GM23248 (cell line): ENCODE measurements around the gene MACC1. TPM values are rescaled to one million over a fixed set of nuclear protein-coding genes. Genes with fewer than 3 reads are reported as not detected.

Experiments
- DNase-seq: peaks from one replicate; pipeline ENCODE4 v3.0.0-alpha.2; 2015
- H2AFZ ChIP-seq: fragments of 200-600 bp; sonication (generic); 2 replicates; pipeline ENCODE4 v1.6.1; 2016; ENCODE audit warnings: antibody characterized with exemption
- H3F3A ChIP-seq: fragments of 200-600 bp; sonication (generic); 2 replicates; pipeline ENCODE4 v1.6.1; 2016; ENCODE audit warnings: mild to moderate bottlenecking, antibody characterized with exemption, mixed run types; ENCODE audit not compliant: insufficient read depth
- H3K27ac ChIP-seq: fragments of 200-600 bp; sonication (generic); 2 replicates; pipeline ENCODE4 v1.5.1; 2016; ENCODE audit warnings: mild to moderate bottlenecking
- H3K27me3 ChIP-seq: fragments of 200-600 bp; sonication (generic); replicated peaks from 2 replicates; pipeline ENCODE4 v1.6.1; 2016; ENCODE audit warnings: mild to moderate bottlenecking; ENCODE audit not compliant: insufficient read depth
- H3K36me3 ChIP-seq: fragments of 200-600 bp; sonication (generic); 2 replicates; pipeline ENCODE4 v1.6.1; 2016; ENCODE audit warnings: low read depth, mild to moderate bottlenecking
- H3K4me1 ChIP-seq: fragments of 200-600 bp; sonication (generic); 2 replicates; pipeline ENCODE4 v1.6.1; 2016; ENCODE audit warnings: mild to moderate bottlenecking; ENCODE audit not compliant: insufficient read depth
- H3K4me2 ChIP-seq: fragments of 200-600 bp; sonication (generic); one replicate; pipeline ENCODE4 v1.6.1; 2016; ENCODE audit warnings: mild to moderate bottlenecking; ENCODE audit not compliant: unreplicated experiment
- H3K4me3 ChIP-seq: fragments of 200-600 bp; sonication (generic); 2 replicates; pipeline ENCODE4 v1.5.1; 2016; ENCODE audit warnings: mild to moderate bottlenecking
- H3K79me2 ChIP-seq: fragments of 200-600 bp; sonication (generic); 2 replicates; pipeline ENCODE4 v1.6.1; 2016; ENCODE audit warnings: mild to moderate bottlenecking; ENCODE audit not compliant: insufficient read depth
- H3K9ac ChIP-seq: fragments of 200-600 bp; sonication (generic); 2 replicates; pipeline ENCODE4 v1.6.1; 2016; ENCODE audit warnings: mild to moderate bottlenecking
- H3K9me2 ChIP-seq: fragments of 200-600 bp; sonication (generic); 2 replicates; pipeline ENCODE4 v1.6.1; 2016; ENCODE audit warnings: mixed run types, mild to moderate bottlenecking, moderate library complexity; ENCODE audit not compliant: insufficient read depth
- H3K9me3 ChIP-seq: fragments of 200-600 bp; sonication (generic); one replicate; pipeline ENCODE4 v1.6.1; 2017; ENCODE audit warnings: low read depth
- H4K20me1 ChIP-seq: fragments of 200-600 bp; sonication (generic); 2 replicates; pipeline ENCODE4 v1.6.0; 2016; ENCODE audit not compliant: insufficient read depth
- EZH2 ChIP-seq: fragments of 200-600 bp; sonication (generic); IDR thresholded peaks from 2 replicates; pipeline ENCODE4 v1.6.1; 2018; ENCODE audit warnings: antibody characterized with exemption, mild to moderate bottlenecking; ENCODE audit not compliant: insufficient read depth, poor library complexity, severe bottlenecking
- EZH2phosphoT487 ChIP-seq: fragments of 200-600 bp; sonication (generic); IDR thresholded peaks from 2 replicates; pipeline ENCODE4 v1.6.1; 2018; ENCODE audit warnings: antibody characterized with exemption, moderate library complexity, mild to moderate bottlenecking, low read depth; ENCODE audit not compliant: insufficient read depth
- WGBS, 2 experiments: methylation state at CpG; one replicate each; pipeline ENCODE4 v1.1.6; 2015 to 2017; ENCODE audit warnings: low lambda C conversion rate in 2 of 2, low coverage in 1 of 2; ENCODE audit errors: missing lambda C conversion rate in 2 of 2; 5-methylcytosine and 5-hydroxymethylcytosine counted together
- in situ Hi-C: fragments of 300-500 bp; cut with MboI; formaldehyde crosslinking; loops from 2 replicates; pipeline ENCODE4 v1.15.0; 2020
- polyA plus RNA-seq: library from polyadenylated mRNA; unstranded; fragments of >200 nt; fragmentation: Nextera tagmentation; extraction: Ambion mirVana; gene quantifications from 2 replicates; pipeline ENCODE4 v1.2.1, GENCODE V29; 2016
- total RNA-seq: library from RNA; depleted of rRNA; stranded (reverse); fragments of >200 nt; shearing (Covaris generic); gene quantifications from 2 replicates; pipeline ENCODE4 v1.2.3, GENCODE V29; 2014

The MACC1 gene
- total and polyA plus RNA-seq, 2 experiments from 2014 or later = 0.05 to 0.11 TPM

GRCh38 chr7:20113427-20114027, 103.7 kb downstream of the MACC1 start:
- in situ Hi-C loops = no loop called here
- Histone ChIP-seq H3K9ac (no peak overlapping the region), H3K27ac (no peak overlapping the region), H4K20me1 (no peaks in the 10 kb centered on the region), H2AFZ (no peak overlapping the region), H3K4me3 (no peak overlapping the region), H3K4me2 (no peak overlapping the region), H3K4me1 (peaks cover 6% of the 10 kb centered on the region; the same call in 1 of the 2 replicates), H3K79me2 (no peaks in the 10 kb centered on the region), H3K9me2 (no peaks in the 10 kb centered on the region), H3K9me3 (no peaks in the 10 kb centered on the region), H3K27me3 (no peaks in the 10 kb centered on the region), H3F3A (no peaks in the 10 kb centered on the region), H3K36me3 (no peaks in the 10 kb centered on the region)
- TF ChIP-seq EZH2 (no peak), EZH2phosphoT487 (no peak)
- no peak for DNase-seq
- WGBS, 2 experiments = 71 to 72% methylated on average over 4 of the region's 4 CpGs

- H3K9ac ChIP-seq = no peak overlapping the region
- in situ Hi-C loops = no loop called here
- TF ChIP-seq EZH2phosphoT487 (no peak), EZH2 (no peak)
Observed at GRCh38 chr7:20112696-20113095, 104.5 kb downstream of the MACC1 start.

GRCh38 chr7:20111821-20112542, 105.2 kb downstream of the MACC1 start:
- DNase-seq = no peak
- Histone ChIP-seq H3K4me3 (no peak overlapping the region), H3K4me2 (no peak overlapping the region), H3K9ac (no peak overlapping the region), H3K79me2 (no peaks in the 10 kb centered on the region), H3K4me1 (peaks cover 19% of the 10 kb centered on the region; the same call in 1 of the 2 replicates), H3K9me3 (no peaks in the 10 kb centered on the region), H3K27me3 (no peaks in the 10 kb centered on the region), H2AFZ (no peak overlapping the region), H4K20me1 (no peaks in the 10 kb centered on the region), H3K9me2 (no peaks in the 10 kb centered on the region), H3K36me3 (no peaks in the 10 kb centered on the region), H3K27ac (no peak overlapping the region), H3F3A (no peaks in the 10 kb centered on the region)
- TF ChIP-seq EZH2 = no peak
- no peak for TF ChIP-seq EZH2phosphoT487
- 65 to 75% methylated on average over 2 of the region's 2 CpGs for WGBS, 2 experiments
- in situ Hi-C loops = no loop called here

More at GRCh38 chr7:20112696-20113095, 104.5 kb downstream of the MACC1 start:
- H3K9me2 ChIP-seq = no peaks in the 10 kb centered on the region
- no peaks in the 10 kb centered on the region for H3F3A ChIP-seq
- H3K4me3 ChIP-seq = no peak overlapping the region
- H3K27ac ChIP-seq = no peak overlapping the region
- no peaks in the 10 kb centered on the region for H4K20me1 ChIP-seq
- DNase-seq = no peak
- no peak overlapping the region for H2AFZ ChIP-seq
- H3K79me2 ChIP-seq = no peaks in the 10 kb centered on the region
- no peaks in the 10 kb centered on the region for H3K27me3 ChIP-seq
- H3K4me1 ChIP-seq = peaks cover 13% of the 10 kb centered on the region; the same call in 1 of the 2 replicates
- H3K4me2 ChIP-seq = no peak overlapping the region
- no peaks in the 10 kb centered on the region for H3K36me3 ChIP-seq
- H3K9me3 ChIP-seq = no peaks in the 10 kb centered on the region

GRCh38 chr7:20107582-20107981, 109.6 kb downstream of the MACC1 start:
- peak overlapping the region; percentile 58 for H2AFZ ChIP-seq
- no peak overlapping the region for H3K4me3 ChIP-seq
- no peaks in the 10 kb centered on the region for H3K27me3 ChIP-seq
- in situ Hi-C loops = no loop called here
- H4K20me1 ChIP-seq = no peaks in the 10 kb centered on the region
- H3K27ac ChIP-seq = peak overlapping the region; percentile 39
- 14 to 20% methylated on average over 3 of the region's 3 CpGs for WGBS, 2 experiments
- TF ChIP-seq EZH2 (no peak), EZH2phosphoT487 (no peak)
- H3F3A ChIP-seq = no peaks in the 10 kb centered on the region
- peak; percentile 76 for DNase-seq
- H3K79me2 ChIP-seq = no peaks in the 10 kb centered on the region
- no peaks in the 10 kb centered on the region for H3K36me3 ChIP-seq
- no peaks in the 10 kb centered on the region for H3K9me3 ChIP-seq
- H3K9ac ChIP-seq = peak overlapping the region; percentile 12; the same call in 1 of the 2 replicates
- no peaks in the 10 kb centered on the region for H3K9me2 ChIP-seq
- peak overlapping the region; percentile 27 for H3K4me2 ChIP-seq
- H3K4me1 ChIP-seq = peaks cover 19% of the 10 kb centered on the region; the same call in 1 of the 2 replicates
